ENCODE measurements around the gene GORASP2.

GORASP2 gene

GRCh38 chr2:170923799-170924198, 5.3 kb upstream of the GORASP2 start:
- no peak for DNase-seq (ENCODE audit: low spot score)

- DNase-seq (ENCODE audit: low spot score) = no peak
Observed at GRCh38 chr2:170924969-170925368, 4.1 kb upstream of the GORASP2 start.

GRCh38 chr2:170925923-170926322, 3.1 kb upstream of the GORASP2 start:
- DNase-seq (ENCODE audit: low spot score) = no peak

- DNase-seq (ENCODE audit: low spot score) = no peak
Observed at GRCh38 chr2:170926743-170927297, 2.2 kb upstream of the GORASP2 start.

- peak; percentile 4 for DNase-seq (ENCODE audit: low spot score)
Observed at GRCh38 chr2:170928036-170928823, 823 bp upstream of the GORASP2 start.

GRCh38 chr2:170929686-170930050, 615 bp downstream of the GORASP2 start:
- no peak for DNase-seq (ENCODE audit: low spot score)

GRCh38 chr2:170930131-170930990, 1.3 kb downstream of the GORASP2 start:
- DNase-seq (ENCODE audit: low spot score) = no peak

GRCh38 chr2:170930991-170931266, 1.9 kb downstream of the GORASP2 start:
- no peak for DNase-seq (ENCODE audit: low spot score)

GRCh38 chr2:170932166-170932565, 3.1 kb downstream of the GORASP2 start:
- no peak for DNase-seq (ENCODE audit: low spot score)

- no peak for DNase-seq (ENCODE audit: low spot score)
Observed at GRCh38 chr2:170932948-170933347, 3.9 kb downstream of the GORASP2 start.

GRCh38 chr2:170937709-170938379, 8.8 kb downstream of the GORASP2 start:
- DNase-seq (ENCODE audit: low spot score) = no peak

- no peak for DNase-seq (ENCODE audit: low spot score)
Observed at GRCh38 chr2:170940066-170940465, 11.0 kb downstream of the GORASP2 start.

- DNase-seq (ENCODE audit: low spot score) = no peak
Observed at GRCh38 chr2:170942615-170943014, 13.6 kb downstream of the GORASP2 start.

- DNase-seq (ENCODE audit: low spot score) = no peak
Observed at GRCh38 chr2:170943041-170943440, 14.0 kb downstream of the GORASP2 start.

GRCh38 chr2:170943596-170943995, 14.5 kb downstream of the GORASP2 start:
- no peak for DNase-seq (ENCODE audit: low spot score)

GRCh38 chr2:170944545-170944944, 15.5 kb downstream of the GORASP2 start:
- no peak for DNase-seq (ENCODE audit: low spot score)

GRCh38 chr2:170949415-170949814, 20.4 kb downstream of the GORASP2 start:
- no peak for DNase-seq (ENCODE audit: low spot score)

- no peak for DNase-seq (ENCODE audit: low spot score)
Observed at GRCh38 chr2:170950221-170950761, 21.2 kb downstream of the GORASP2 start.

GRCh38 chr2:170953941-170954340, 24.9 kb downstream of the GORASP2 start:
- no peak for DNase-seq (ENCODE audit: low spot score)

GRCh38 chr2:170963386-170963785, 34.3 kb downstream of the GORASP2 start:
- DNase-seq (ENCODE audit: low spot score) = no peak

GRCh38 chr2:170965446-170966225, 36.6 kb downstream of the GORASP2 start:
- no peak for DNase-seq (ENCODE audit: low spot score)
